ENCODE measurements around the gene TMEM42. TPM values are rescaled to one million over a fixed set of nuclear protein-coding genes. Genes with fewer than 3 reads are reported as not detected.

TMEM42 gene
- total and polyA plus RNA-seq, 4 donors: 12.0 to 24.6 (median 13.5) TPM

DNA sequence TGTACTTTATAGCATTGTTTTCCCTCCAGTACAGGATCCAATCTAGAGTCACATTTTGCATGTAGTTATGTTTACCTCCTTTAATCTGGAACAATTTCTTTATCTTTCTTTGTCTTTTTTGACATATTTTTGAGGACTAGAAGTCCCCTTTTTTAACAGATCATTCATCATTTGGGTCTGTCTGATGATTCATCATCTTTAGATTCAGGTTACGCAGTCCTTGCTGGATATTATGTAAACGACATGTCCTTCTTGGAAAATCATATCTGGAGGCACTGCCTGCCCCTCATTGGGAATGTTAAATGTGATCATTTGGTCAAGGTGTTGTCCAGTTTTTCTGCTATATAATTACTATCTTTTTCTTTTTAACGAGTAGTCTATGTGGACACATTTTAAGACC lies 31.0 kb downstream of the TMEM42 start:
- WGBS, 2 donors: 68 to 71% methylated on average over 3 of the region's 3 CpGs

DNA sequence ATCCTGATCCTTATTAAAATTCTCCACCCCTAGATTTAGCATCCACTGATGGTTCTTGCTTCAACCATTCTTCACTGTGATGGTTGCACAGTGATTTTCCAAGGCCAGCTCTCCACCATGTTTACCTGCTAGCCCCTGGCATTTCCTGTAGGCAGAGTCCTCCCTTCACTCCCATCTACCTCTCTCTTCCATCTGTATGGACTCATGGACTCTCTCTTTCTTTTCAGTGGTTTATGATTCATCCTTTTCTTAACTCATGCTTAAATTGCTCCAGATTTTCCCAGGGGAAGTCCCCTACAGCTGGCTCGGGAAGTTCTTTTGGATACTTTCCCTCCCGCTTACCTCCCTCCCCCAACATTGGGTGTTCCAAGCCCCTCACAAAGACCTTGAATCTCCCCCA lies 31.4 kb downstream of the TMEM42 start:
- Histone ChIP-seq H3K9me3 (ENCODE audit: control insufficient read depth in 4 of 4, insufficient read depth in 3 of 4, low read length in 3 of 4) (no peaks in the 10 kb centered on the region), H3K27ac (ENCODE audit: low read depth in 1 of 2, low read length in 1 of 2) (no peak overlapping the region), H3K9ac (ENCODE audit: insufficient read depth in 1 of 2, low read length in 2 of 2) (no peak overlapping the region), H3K27me3 (ENCODE audit: control insufficient read depth in 3 of 3, insufficient read depth in 3 of 3, low read length in 2 of 3) (no peaks in the 10 kb centered on the region), H3K4me1 (ENCODE audit: control insufficient read depth in 5 of 5, insufficient read depth in 5 of 5, low read length in 5 of 5) (no peaks in the 10 kb centered on the region), H3K36me3 (ENCODE audit: control insufficient read depth in 4 of 4, insufficient read depth in 4 of 4, low read length in 4 of 4) (no peaks in the 10 kb centered on the region), H3K4me3 (no peak overlapping the region)
- no peak for DNase-seq
- ATAC-seq (ENCODE audit: insufficient read depth, low FRiP score): no peak
- TF ChIP-seq, protein P1, sequence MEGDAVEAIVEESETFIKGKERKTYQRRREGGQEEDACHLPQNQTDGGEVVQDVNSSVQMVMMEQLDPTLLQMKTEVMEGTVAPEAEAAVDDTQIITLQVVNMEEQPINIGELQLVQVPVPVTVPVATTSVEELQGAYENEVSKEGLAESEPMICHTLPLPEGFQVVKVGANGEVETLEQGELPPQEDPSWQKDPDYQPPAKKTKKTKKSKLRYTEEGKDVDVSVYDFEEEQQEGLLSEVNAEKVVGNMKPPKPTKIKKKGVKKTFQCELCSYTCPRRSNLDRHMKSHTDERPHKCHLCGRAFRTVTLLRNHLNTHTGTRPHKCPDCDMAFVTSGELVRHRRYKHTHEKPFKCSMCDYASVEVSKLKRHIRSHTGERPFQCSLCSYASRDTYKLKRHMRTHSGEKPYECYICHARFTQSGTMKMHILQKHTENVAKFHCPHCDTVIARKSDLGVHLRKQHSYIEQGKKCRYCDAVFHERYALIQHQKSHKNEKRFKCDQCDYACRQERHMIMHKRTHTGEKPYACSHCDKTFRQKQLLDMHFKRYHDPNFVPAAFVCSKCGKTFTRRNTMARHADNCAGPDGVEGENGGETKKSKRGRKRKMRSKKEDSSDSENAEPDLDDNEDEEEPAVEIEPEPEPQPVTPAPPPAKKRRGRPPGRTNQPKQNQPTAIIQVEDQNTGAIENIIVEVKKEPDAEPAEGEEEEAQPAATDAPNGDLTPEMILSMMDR (IDR thresholded peaks at IDR 0.05; ENCODE audit: control extremely low read depth, extremely low read depth): no peak
- 73 to 81% methylated on average over 2 of the region's 2 CpGs for WGBS, 2 donors

More for the DNA sequence above, 31.0 kb downstream of the TMEM42 start:
- H3K9ac ChIP-seq (ENCODE audit: insufficient read depth in 1 of 2, low read length in 2 of 2): no peak overlapping the region
- no peaks in the 10 kb centered on the region for H3K9me3 ChIP-seq (ENCODE audit: control insufficient read depth in 4 of 4, insufficient read depth in 3 of 4, low read length in 3 of 4)
- H3K4me3 ChIP-seq: no peak overlapping the region
- H3K36me3 ChIP-seq (ENCODE audit: control insufficient read depth in 4 of 4, insufficient read depth in 4 of 4, low read length in 4 of 4): no peaks in the 10 kb centered on the region
- no peak for DNase-seq
- no peak for ATAC-seq (ENCODE audit: insufficient read depth, low FRiP score)
- no peak overlapping the region for H3K27ac ChIP-seq (ENCODE audit: low read depth in 1 of 2, low read length in 1 of 2)
- H3K27me3 ChIP-seq (ENCODE audit: control insufficient read depth in 3 of 3, insufficient read depth in 3 of 3, low read length in 2 of 3): no peaks in the 10 kb centered on the region
- TF ChIP-seq, protein P1 (IDR thresholded peaks at IDR 0.05; ENCODE audit: control extremely low read depth, extremely low read depth): no peak
- no peaks in the 10 kb centered on the region for H3K4me1 ChIP-seq (ENCODE audit: control insufficient read depth in 5 of 5, insufficient read depth in 5 of 5, low read length in 5 of 5)

DNA sequence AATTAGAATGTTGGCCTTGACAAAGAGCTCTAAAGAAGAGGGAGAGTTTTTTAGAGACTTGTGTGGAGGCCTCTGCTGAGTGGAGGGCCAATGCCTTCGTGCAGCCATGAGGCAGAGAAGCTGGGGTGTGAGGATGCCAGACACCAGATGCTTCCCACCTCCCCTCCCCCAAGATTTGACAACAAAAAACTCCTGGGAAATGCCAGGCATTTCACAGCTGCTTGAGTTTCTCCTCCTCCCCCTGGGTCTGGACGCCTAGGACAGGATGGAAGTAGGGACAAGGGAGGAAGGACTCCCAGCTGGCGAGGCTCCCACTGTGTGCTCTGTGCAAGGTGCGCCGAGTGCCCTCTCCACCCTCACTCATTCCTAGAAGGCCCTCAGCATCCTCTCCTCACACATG lies 32.8 kb downstream of the TMEM42 start:
- H3K27ac ChIP-seq (ENCODE audit: low read depth in 1 of 2, low read length in 1 of 2): no peak overlapping the region

More for the DNA sequence above, 32.8 kb downstream of the TMEM42 start:
- H3K36me3 ChIP-seq (ENCODE audit: control insufficient read depth in 4 of 4, insufficient read depth in 4 of 4, low read length in 4 of 4): no peaks in the 10 kb centered on the region
- no peaks in the 10 kb centered on the region for H3K9me3 ChIP-seq (ENCODE audit: control insufficient read depth in 4 of 4, insufficient read depth in 3 of 4, low read length in 3 of 4)
- H3K9ac ChIP-seq (ENCODE audit: insufficient read depth in 1 of 2, low read length in 2 of 2): no peak overlapping the region
- no peak for ATAC-seq (ENCODE audit: insufficient read depth, low FRiP score)
- no peak for DNase-seq
- no peaks in the 10 kb centered on the region for H3K27me3 ChIP-seq (ENCODE audit: control insufficient read depth in 3 of 3, insufficient read depth in 3 of 3, low read length in 2 of 3)
- WGBS, 2 donors: 49 to 64% methylated on average over 5 of the region's 5 CpGs
- no peaks in the 10 kb centered on the region for H3K4me1 ChIP-seq (ENCODE audit: control insufficient read depth in 5 of 5, insufficient read depth in 5 of 5, low read length in 5 of 5)
- TF ChIP-seq, protein P1 (IDR thresholded peaks at IDR 0.05; ENCODE audit: control extremely low read depth, extremely low read depth): no peak
- no peak overlapping the region for H3K4me3 ChIP-seq
